Nephron progenitor cell (in vitro differentiated cells): Measurements from ENCODE around the gene PKNOX1.
"Not testable (repeated sequence)": the region's sequence is repeated elsewhere in the genome, so short reads cannot be mapped to it uniquely, and the experiment has no call there.

Source experiments
- DNase-seq: peaks from one replicate; pipeline ENCODE4 v3.0.0; 2021
- H3K27ac Mint-ChIP-seq: 2 replicates; pipeline ENCODE4 v1.8.0; 2021; ENCODE audit warnings: mild to moderate bottlenecking, moderate library complexity, mixed read lengths
- H3K27me3 Mint-ChIP-seq: 2 replicates; pipeline ENCODE4 v1.8.0; 2021; ENCODE audit warnings: mild to moderate bottlenecking, low read depth, mixed read lengths; ENCODE audit not compliant: poor library complexity
- H3K36me3 Mint-ChIP-seq: 2 replicates; pipeline ENCODE4 v1.8.0; 2021; ENCODE audit warnings: low read depth, mixed read lengths
- H3K4me1 Mint-ChIP-seq: 2 replicates; pipeline ENCODE4 v1.8.0; 2021; ENCODE audit warnings: mixed read lengths
- H3K4me3 Mint-ChIP-seq: 2 replicates; pipeline ENCODE4 v1.8.0; 2021; ENCODE audit warnings: mild to moderate bottlenecking, moderate library complexity, mixed read lengths
- H3K9me3 Mint-ChIP-seq: 2 replicates; pipeline ENCODE4 v1.8.0; 2021; ENCODE audit warnings: mild to moderate bottlenecking, moderate library complexity, mixed read lengths

The PKNOX1 gene

DNA sequence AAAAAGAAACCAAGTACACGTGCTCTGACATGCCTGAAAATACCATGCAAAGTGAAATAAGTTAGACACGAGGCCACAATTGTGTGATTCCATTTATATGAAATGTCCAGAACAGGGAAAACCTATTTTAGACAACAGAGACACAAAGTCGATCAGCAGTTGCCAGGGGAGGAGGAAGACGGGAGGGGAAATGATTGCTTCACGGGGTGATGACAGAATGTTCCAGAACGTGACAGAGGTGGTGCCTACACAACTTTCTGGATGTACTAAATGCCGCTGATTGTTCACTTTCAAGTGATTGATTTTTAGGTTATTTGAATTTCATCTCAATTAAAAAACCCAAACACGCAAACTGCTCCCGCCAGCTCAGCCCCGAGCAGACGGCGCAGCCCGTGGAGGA is 78.8 kb downstream of the PKNOX1 start:
- not testable (repeated sequence) for H3K27ac Mint-ChIP-seq, H3K4me1 Mint-ChIP-seq, H3K4me3 Mint-ChIP-seq, H3K36me3 Mint-ChIP-seq, DNase-seq, H3K9me3 Mint-ChIP-seq, H3K27me3 Mint-ChIP-seq

DNA sequence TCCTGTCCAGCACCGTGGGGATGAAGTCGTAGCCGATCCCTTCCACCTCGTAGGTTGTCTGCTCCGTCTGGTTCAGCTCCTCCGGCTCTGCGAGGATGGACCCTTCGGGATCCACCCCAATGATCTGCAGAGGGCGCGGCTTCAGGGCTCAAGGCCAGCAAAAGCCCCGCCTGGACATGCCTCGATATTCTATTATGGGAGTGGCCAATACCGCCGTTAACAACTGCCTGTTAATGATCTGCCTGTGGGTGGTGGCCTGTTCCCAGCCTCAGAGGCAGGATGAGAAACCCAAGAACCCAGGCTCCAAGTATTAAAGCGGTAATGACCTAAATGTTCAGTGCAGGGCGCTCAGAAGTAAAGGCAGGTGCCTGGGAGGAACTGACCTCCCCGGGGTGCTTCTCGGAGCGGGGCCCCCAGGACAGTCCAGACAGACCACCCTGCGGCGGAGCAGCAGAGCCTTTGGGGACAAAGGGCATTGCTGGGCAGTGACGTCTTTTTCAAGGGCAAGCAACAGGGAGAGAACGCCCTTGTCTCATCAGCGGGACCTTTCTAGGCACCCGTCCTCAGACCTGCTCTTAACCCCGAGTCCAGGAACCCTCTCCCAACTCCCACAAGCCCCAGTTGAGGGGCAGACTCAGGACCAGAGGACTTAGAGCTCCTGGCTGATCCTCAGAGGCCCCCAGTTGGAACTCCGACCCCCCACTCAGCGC is 88.7 kb downstream of the PKNOX1 start:
- H3K4me3 Mint-ChIP-seq, H3K4me1 Mint-ChIP-seq, DNase-seq, H3K27ac Mint-ChIP-seq, H3K27me3 Mint-ChIP-seq, H3K36me3 Mint-ChIP-seq, H3K9me3 Mint-ChIP-seq: not testable (repeated sequence)

DNA sequence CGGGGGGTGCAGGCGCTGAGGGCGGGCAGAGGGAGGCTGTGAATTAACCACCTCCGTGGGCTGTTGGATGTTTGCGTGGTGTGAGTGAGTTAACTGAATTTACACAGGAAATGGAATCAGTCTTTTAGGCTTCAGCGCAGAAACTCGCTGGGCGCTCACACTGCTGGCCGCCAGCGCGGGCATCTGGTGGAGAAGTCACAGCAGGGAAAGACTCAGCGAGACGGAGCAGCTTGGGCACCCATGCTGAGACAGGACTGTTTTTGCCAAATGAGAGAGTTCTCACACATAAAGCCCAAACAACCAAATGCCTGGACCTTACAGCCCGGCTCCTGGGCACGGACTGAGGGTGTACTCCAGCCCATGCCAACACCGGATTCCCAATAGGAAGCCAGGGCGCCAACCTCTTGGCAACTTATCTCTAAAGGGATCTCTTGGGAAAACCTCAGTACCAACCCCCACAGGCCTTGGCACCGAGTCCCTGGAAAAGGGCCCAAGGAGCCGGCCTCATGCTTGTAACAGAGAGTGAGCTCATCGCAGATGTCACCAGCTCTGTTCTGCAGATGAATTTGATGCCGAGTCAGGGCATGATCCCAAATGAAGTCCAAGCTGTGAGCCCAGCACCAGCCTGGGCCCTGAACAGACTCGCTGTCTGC is 90.0 kb downstream of the PKNOX1 start:
- not testable (repeated sequence) for H3K27me3 Mint-ChIP-seq, H3K4me3 Mint-ChIP-seq, H3K36me3 Mint-ChIP-seq, H3K4me1 Mint-ChIP-seq, DNase-seq, H3K9me3 Mint-ChIP-seq, H3K27ac Mint-ChIP-seq

DNA sequence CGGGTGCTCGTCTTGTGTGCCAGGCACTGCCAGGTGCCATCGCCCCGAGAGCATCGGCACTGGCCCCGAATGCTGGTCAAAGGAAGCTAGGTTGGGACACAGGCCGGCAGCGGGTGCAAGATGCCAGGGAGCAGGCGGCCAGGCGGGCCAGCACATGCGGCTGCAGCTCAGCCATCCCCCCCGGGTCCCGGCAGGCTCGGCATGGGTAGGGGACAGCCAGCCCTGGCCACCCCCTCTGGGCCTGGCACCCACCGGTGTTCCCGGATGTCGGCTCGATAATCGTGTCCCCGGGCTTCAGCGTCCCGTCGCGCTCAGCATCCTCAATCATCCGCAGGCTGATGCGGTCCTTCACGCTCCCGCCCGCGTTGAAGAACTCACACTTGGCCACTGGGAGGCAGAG is 91.6 kb downstream of the PKNOX1 start:
- not testable (repeated sequence) for H3K27ac Mint-ChIP-seq

DNA sequence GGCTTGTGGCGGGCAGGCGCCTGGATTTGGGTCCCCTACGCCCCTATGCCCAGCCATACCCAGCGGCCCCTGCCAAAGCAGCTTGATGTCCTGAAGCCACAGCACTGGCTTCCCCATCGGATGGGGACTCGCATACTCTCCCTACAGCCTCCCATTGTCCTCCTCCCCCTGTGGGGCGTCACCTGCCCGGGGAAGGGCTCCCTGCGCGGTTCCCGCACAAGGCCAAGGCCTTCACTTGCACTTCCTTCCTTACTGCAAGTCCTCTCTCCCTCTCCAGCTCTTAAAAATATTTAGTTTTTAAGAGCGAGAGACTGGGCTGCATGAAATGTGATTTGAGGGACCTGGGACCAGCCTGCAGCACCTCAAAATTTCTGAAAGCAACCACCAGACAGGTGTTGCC is 92.3 kb downstream of the PKNOX1 start:
- H3K4me1 Mint-ChIP-seq, H3K27me3 Mint-ChIP-seq, H3K36me3 Mint-ChIP-seq, H3K4me3 Mint-ChIP-seq, H3K27ac Mint-ChIP-seq, DNase-seq, H3K9me3 Mint-ChIP-seq: not testable (repeated sequence)

More for the DNA sequence above, 91.6 kb downstream of the PKNOX1 start:
- not testable (repeated sequence) for H3K4me3 Mint-ChIP-seq, H3K36me3 Mint-ChIP-seq, H3K9me3 Mint-ChIP-seq, H3K4me1 Mint-ChIP-seq, DNase-seq, H3K27me3 Mint-ChIP-seq

DNA sequence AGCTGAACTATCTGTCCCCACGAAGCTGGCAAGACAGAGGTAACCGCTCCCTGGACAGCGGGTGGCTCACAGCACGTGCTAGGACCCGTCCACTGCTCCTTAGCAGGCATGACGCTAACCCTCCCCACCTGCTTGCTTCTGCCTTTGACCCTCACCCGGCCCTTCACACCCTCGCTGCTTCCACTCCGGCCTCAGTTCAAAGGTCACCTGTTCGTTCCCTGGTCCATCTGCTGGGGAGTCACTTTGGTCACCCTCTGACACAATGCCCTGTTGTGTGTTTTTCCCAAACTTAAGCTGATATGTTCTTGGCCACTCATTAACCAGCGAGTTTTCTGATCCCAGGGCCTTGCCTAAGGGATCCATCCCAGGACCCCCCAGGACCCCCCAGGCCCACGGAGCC is 93.7 kb downstream of the PKNOX1 start:
- not testable (repeated sequence) for H3K36me3 Mint-ChIP-seq, H3K27ac Mint-ChIP-seq, H3K27me3 Mint-ChIP-seq, DNase-seq, H3K4me3 Mint-ChIP-seq, H3K9me3 Mint-ChIP-seq, H3K4me1 Mint-ChIP-seq

DNA sequence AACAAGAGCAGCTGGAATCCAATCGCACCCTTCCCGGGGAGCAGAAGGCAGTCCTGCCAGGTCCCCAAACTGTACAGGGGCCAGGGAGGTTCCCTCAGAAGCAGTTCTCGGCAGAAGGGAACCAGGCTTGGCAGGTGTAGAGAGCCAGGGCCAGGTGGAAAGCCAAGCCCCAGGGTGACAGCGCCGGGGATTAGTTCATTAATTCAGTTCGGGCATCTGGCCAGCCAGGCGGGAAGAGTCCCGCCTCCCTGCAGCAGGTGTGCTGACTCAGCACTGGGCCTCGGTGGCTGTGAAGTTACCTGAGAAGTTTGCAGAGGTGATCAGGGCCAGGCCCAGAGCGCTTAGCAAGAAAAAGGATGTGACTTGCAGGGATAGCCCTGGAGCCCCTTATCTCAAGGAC is 95.3 kb downstream of the PKNOX1 start:
- H3K27ac Mint-ChIP-seq: not testable (repeated sequence)

DNA sequence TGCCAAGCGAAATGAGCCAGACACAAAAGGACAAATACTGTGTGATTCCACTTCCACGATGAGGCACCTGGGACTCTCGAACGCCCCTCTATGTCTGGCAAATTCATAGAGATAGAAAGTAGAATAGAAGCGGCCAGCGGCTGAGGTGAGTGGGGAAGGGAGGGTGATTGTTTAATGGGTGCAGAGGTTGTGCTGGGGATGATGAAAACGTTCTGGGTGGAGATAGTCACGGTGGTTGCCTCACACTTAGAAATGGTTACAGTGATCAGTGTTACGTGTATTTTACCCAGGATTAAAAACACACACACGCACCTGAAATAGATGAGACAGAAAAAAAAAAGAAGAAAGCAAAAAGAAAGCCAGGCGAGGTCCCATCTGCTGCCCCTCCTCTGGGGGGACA is 98.4 kb downstream of the PKNOX1 start:
- not testable (repeated sequence) for H3K27me3 Mint-ChIP-seq, H3K4me1 Mint-ChIP-seq, DNase-seq, H3K9me3 Mint-ChIP-seq, H3K4me3 Mint-ChIP-seq, H3K27ac Mint-ChIP-seq, H3K36me3 Mint-ChIP-seq

More for the DNA sequence above, 95.3 kb downstream of the PKNOX1 start:
- H3K4me1 Mint-ChIP-seq, H3K27me3 Mint-ChIP-seq, H3K4me3 Mint-ChIP-seq, H3K9me3 Mint-ChIP-seq, DNase-seq, H3K36me3 Mint-ChIP-seq: not testable (repeated sequence)

DNA sequence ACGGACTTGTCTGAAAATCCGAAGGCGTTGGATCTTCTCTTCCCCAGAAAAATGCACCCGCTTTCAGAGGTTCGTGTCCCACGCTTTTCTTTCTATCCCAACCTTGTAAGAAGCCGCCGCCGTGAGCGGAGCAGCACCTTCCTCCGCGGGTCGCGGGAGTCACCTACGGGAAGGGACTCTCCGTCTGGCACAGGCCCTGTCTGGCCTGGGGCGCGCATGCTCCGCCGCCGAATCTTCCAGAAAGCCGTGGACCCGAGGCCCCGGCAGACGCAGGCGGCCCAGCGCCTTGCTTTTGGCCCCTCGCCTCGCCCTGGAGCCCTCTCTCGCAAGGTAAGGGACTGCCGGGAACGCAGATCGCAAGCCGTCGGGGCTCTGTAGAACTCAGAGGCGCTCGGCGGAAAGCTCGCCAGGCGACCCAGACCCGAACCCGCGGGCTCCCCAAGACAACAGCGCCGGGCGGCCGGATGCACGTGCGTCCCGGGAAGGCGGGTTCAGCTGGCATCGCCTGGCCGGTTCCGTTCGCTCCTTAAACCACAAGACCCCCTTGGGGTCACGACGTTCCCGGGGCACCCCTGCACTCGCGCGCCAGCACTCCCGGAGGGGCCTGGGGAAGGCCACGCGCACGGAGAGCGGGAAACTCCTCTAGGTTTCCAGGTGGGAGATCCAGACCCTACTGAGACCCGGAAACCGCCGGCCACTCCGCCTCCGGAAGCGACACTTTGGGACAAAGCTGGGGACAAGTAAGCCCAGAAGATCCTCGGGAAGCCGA is 100.2 kb downstream of the PKNOX1 start:
- H3K36me3 Mint-ChIP-seq, H3K27me3 Mint-ChIP-seq, DNase-seq, H3K9me3 Mint-ChIP-seq, H3K4me3 Mint-ChIP-seq, H3K27ac Mint-ChIP-seq, H3K4me1 Mint-ChIP-seq: not testable (repeated sequence)

DNA sequence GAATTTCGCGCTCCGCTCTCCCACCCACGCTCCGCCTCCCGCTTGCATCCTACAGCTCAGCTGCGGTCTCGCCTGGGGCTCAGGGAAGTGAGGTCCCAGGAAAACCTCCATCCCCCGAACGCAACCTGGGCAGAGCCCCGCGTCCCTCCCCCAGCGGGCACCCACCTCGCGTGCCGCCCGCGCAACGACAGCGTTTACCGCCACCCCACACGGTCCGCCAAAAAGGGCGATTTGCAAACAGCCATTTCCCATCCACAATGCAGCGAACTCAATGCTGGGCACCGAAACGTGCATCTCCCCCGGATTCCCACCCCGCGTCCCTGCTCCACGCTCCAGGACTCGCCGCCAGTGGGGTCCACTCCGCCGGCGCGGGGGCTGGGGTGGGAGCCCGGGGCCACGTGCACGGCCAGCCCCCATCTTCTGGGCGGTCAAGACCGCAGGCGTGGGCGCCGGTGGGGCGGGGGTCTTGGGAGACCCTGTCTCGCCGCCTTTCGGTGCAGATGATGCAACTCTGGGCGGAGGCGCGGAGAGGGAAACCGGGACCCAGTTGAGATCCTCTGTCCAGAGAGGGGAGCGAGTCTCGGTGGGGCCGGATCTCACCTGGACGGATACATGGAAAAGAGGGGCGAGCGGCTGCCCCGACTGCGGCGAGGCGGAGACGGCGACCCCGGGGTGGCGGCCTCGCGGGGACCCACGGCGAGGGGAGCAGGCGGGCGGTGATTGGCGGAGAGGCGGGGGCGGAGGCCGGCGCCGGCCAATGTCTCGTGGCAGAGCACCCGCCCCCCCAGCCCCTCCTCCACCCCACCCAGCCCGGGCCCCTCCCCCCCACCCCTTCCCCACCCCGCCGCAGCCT is 101.0 kb downstream of the PKNOX1 start, which contains the start of gene CBS:
CBS (minus strand) TSS at position 666 of the 853 bp plus-strand sequence. CDS start 3,642 bp downstream, outside the sequence.
- not testable (repeated sequence) for H3K27me3 Mint-ChIP-seq, H3K4me1 Mint-ChIP-seq, H3K4me3 Mint-ChIP-seq, H3K9me3 Mint-ChIP-seq, DNase-seq, H3K36me3 Mint-ChIP-seq, H3K27ac Mint-ChIP-seq

DNA sequence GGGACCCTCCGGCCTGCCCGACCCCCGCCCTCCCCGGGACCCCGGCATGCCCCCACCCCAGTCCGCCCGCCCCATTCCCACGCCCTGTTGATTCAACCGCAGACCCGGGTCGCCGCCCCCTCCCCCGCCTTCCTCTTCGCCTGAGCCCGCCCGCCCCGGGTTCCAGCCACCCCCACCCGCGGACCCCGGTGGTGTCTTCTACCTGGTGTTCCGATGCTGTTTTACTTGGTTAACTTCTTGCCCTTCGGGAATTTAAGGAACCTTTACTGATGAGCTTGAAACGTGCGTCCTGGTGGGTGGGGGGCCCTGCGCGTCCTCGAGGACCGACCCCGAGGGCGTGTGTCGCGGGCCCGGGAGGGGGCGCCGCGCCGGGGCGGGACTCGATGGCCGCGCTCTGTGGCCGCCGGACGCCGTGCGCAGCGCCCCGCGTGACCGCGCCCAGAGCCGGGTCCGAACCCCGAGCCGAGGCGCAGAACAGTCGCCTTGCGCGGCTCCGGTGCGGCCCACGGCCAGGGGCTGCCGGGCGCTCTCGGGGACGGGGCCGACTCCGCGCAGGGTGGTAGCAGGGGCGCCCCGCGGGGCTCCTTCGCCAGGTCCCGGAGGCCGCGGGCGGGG is 101.8 kb downstream of the PKNOX1 start:
- DNase-seq, H3K4me1 Mint-ChIP-seq, H3K36me3 Mint-ChIP-seq, H3K9me3 Mint-ChIP-seq, H3K4me3 Mint-ChIP-seq, H3K27ac Mint-ChIP-seq, H3K27me3 Mint-ChIP-seq: not testable (repeated sequence)

DNA sequence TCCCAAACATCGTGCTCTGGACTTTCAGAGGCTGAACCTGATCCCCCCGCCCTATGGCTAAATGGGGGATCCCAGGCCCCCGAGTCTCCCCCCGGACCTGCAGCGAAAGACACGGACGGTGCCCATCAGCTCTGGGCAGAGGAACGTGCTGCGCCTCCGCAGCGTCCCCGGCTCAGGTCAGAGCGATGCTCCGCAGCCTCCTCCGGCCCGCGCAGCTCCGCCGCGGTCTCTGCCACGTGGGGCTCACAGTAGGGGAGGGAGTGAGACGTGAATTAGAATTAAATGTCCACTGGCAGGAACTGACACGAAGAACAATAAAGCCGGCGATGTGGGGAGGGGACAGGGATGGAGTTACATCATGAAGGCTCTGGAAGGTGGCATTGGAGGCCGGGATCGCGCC is 102.3 kb downstream of the PKNOX1 start:
- H3K27ac Mint-ChIP-seq, H3K4me1 Mint-ChIP-seq, H3K9me3 Mint-ChIP-seq, H3K4me3 Mint-ChIP-seq, H3K36me3 Mint-ChIP-seq, H3K27me3 Mint-ChIP-seq: not testable (repeated sequence)
- peak; percentile 15 for DNase-seq

DNA sequence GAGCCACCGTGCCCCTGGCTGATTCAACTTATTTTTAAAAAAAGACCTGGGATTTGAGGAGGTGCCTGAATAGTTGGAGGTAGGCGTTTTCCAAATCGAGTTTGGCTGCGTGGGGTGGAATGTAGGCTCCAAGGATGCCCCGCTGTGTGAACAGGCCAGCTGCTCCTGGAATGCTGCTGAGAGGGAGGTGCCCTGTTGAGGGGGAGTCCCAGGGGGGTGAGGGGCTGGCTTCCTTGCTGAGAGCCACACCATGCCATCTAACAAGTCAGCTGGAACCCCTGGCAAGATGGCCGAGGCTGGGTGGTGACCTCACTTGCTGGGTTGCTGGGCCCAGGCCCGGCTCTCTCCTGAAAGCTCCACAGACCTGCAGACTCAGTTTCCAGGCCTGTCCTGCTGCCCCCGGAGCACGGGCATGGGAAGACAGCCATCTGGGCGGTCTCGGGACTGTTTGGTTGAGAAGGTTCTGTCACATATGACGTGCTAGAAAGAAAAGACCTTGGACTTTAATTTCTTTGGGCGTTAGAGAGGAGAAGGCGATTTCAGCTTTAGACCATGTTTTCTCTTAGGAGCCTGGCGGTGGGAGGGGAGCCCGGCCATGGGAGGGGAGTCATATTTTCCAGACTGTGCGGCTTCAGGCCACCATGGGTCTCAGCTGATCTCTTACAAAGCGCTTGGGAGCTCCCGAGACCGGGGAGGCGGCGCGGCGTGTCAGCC is 108.4 kb downstream of the PKNOX1 start:
- not testable (repeated sequence) for H3K36me3 Mint-ChIP-seq, H3K4me3 Mint-ChIP-seq, H3K9me3 Mint-ChIP-seq, H3K27me3 Mint-ChIP-seq, DNase-seq, H3K27ac Mint-ChIP-seq, H3K4me1 Mint-ChIP-seq
